Measurements from ENCODE around the gene COMP.

COMP gene

GRCh38 chr19:18768997-18769891, 21.9 kb downstream of the COMP start:
- no peak for DNase-seq

GRCh38 chr19:18768046-18768771, 22.9 kb downstream of the COMP start:
- DNase-seq: no peak

- no peak for DNase-seq
Observed at GRCh38 chr19:18765224-18765623, 25.9 kb downstream of the COMP start.

- DNase-seq: no peak
Observed at GRCh38 chr19:18764591-18765051, 26.5 kb downstream of the COMP start.

GRCh38 chr19:18763674-18764590, 27.2 kb downstream of the COMP start:
- no peak for DNase-seq

- no peak for DNase-seq
Observed at GRCh38 chr19:18762125-18763023, 28.7 kb downstream of the COMP start.

- DNase-seq: no peak
Observed at GRCh38 chr19:18761531-18762110, 29.5 kb downstream of the COMP start.

GRCh38 chr19:18760440-18761383, 30.4 kb downstream of the COMP start:
- DNase-seq: no peak

- no peak for DNase-seq
Observed at GRCh38 chr19:18759995-18760426, 31.1 kb downstream of the COMP start.

GRCh38 chr19:18759304-18759994, 31.7 kb downstream of the COMP start:
- no peak for DNase-seq

GRCh38 chr19:18756896-18757295, 34.2 kb downstream of the COMP start:
- no peak for DNase-seq

GRCh38 chr19:18754501-18754900, 36.6 kb downstream of the COMP start:
- no peak for DNase-seq

- no peak for DNase-seq
Observed at GRCh38 chr19:18751571-18751970, 39.5 kb downstream of the COMP start.

- no peak for DNase-seq
Observed at GRCh38 chr19:18750295-18750970, 40.7 kb downstream of the COMP start.

- DNase-seq: no peak
Observed at GRCh38 chr19:18749362-18750231, 41.5 kb downstream of the COMP start.

GRCh38 chr19:18746401-18747325, 44.4 kb downstream of the COMP start:
- DNase-seq: no peak

- DNase-seq: no peak
Observed at GRCh38 chr19:18745931-18746330, 45.2 kb downstream of the COMP start.

Data from stimulated activated CD4-positive, alpha-beta T cell treated with anti-CD3 and anti-CD28 coated beads, Interleukin-2, amount 100 ng/mL, for 48 hours (primary cell).